Lower lobe of right lung (tissue), 2 donors: ENCODE results near the gene STX10. TPM values are rescaled to one million over a fixed set of nuclear protein-coding genes. Genes with fewer than 3 reads are reported as not detected.
A peak's percentile ranks its signal among the peaks of the same experiment; 100 is the strongest.

Experiments
- ATAC-seq, 2 donors: fragments of 200-7000 bp; cut with Tn5 transposase; one replicate each; pipeline ENCODE4 v1.9.1; 2020 to 2022; ENCODE audit warnings: mild to moderate bottlenecking in 2 of 2, moderate library complexity in 2 of 2
- DNase-seq: peaks from one replicate; pipeline ENCODE4 v3.0.0-alpha.2; 2020
- H3K27ac ChIP-seq: fragments of 200-600 bp; one replicate; pipeline ENCODE4 v1.8.0; 2022
- H3K27me3 ChIP-seq: fragments of 200-600 bp; one replicate; pipeline ENCODE4 v1.8.0; 2022; ENCODE audit warnings: low read depth
- H3K36me3 ChIP-seq: fragments of 200-600 bp; one replicate; pipeline ENCODE4 v1.8.0; 2022; ENCODE audit warnings: mild to moderate bottlenecking
- H3K4me1 ChIP-seq: fragments of 200-600 bp; one replicate; pipeline ENCODE4 v1.8.0; 2022
- H3K4me3 ChIP-seq: fragments of 200-600 bp; one replicate; pipeline ENCODE4 v1.8.0; 2022; ENCODE audit warnings: mild to moderate bottlenecking
- H3K9me3 ChIP-seq: fragments of 200-600 bp; one replicate; pipeline ENCODE4 v1.8.0; 2022
- CTCF ChIP-seq: fragments of 200-600 bp; IDR thresholded peaks from one replicate; pipeline ENCODE4 v1.8.0; 2022; ENCODE audit warnings: antibody characterized with exemption, mild to moderate bottlenecking
- intact Hi-C: fragments of 100-400 bp; cut with DNase I; formaldehyde crosslinking; loops from one replicate; pipeline ENCODE4 v1.11.0; 2022
- total RNA-seq: library from RNA; stranded (reverse); fragmentation: NEBNext Ultra II Directional; extraction: Animal tissue kit (Norgen Biotek cat#: 25700); gene quantifications from one replicate; pipeline ENCODE4 v1.2.1, GENCODE V29; 2021
- donor health status: DM: no; HTN: yes; CAD: no; lungs with severe emphysema.

Gene STX10
- total RNA-seq, 1 donor from 2014 or later, result 82.7 TPM

- peak; percentile 96 for DNase-seq
- Histone ChIP-seq H3K27ac (peak within 1 kb of the TSS; percentile 71), H3K4me3 (peak within 1 kb of the TSS; percentile 84), H3K36me3 (peaks cover 23% of the 10 kb centered on the region), H3K4me1 (peaks cover 39% of the 10 kb centered on the region), H3K9me3 (no peaks in the 10 kb centered on the region), H3K27me3 (no peaks in the 10 kb centered on the region)
- intact Hi-C loops, result no loop called here
- ATAC-seq, result peak; percentile 87 to 89
- no peak for TF ChIP-seq CTCF
Measured at GRCh38 chr19:13116282-13117175, 33.6 kb downstream of the STX10 start, which contains the start of gene TRMT1. Gene TRMT1, minus strand, starts transcription at chr19:13116740. Its CDS starts 341 bp downstream, at chr19:13116399.

GRCh38 chr19:13115936-13116281 is 34.3 kb downstream of the STX10 start:
- Histone ChIP-seq H3K27me3 (no peaks in the 10 kb centered on the region), H3K4me3 (peak overlapping the region; percentile 84)
- intact Hi-C loops, result no loop called here

GRCh38 chr19:13112555-13112954 is 37.6 kb downstream of the STX10 start:
- peaks cover 17% of the 10 kb centered on the region for H3K4me1 ChIP-seq
- H3K4me3 ChIP-seq, result no peak overlapping the region
- peaks cover 36% of the 10 kb centered on the region for H3K36me3 ChIP-seq
- no peak overlapping the region for H3K27ac ChIP-seq
- intact Hi-C loops, result no loop called here
- no peaks in the 10 kb centered on the region for H3K27me3 ChIP-seq
- no peaks in the 10 kb centered on the region for H3K9me3 ChIP-seq
- no peak for TF ChIP-seq CTCF
- peak; percentile 33 for DNase-seq
- ATAC-seq, result no peak

More at GRCh38 chr19:13115936-13116281, 34.3 kb downstream of the STX10 start:
- Histone ChIP-seq H3K27ac (peak overlapping the region; percentile 71), H3K36me3 (peaks cover 19% of the 10 kb centered on the region), H3K4me1 (peaks cover 39% of the 10 kb centered on the region), H3K9me3 (no peaks in the 10 kb centered on the region)
- no peak for TF ChIP-seq CTCF
- DNase-seq (peak; percentile 46), ATAC-seq (no peak)

GRCh38 chr19:13110099-13110610 is 40.0 kb downstream of the STX10 start:
- ATAC-seq, result no peak
- H3K4me3 ChIP-seq, result no peak overlapping the region
- intact Hi-C loops, result no loop called here
- H3K36me3 ChIP-seq, result peaks cover 39% of the 10 kb centered on the region
- DNase-seq, result no peak
- no peaks in the 10 kb centered on the region for H3K27me3 ChIP-seq
- no peaks in the 10 kb centered on the region for H3K9me3 ChIP-seq
- no peak for TF ChIP-seq CTCF
- peaks cover 7% of the 10 kb centered on the region for H3K4me1 ChIP-seq
- H3K27ac ChIP-seq, result no peak overlapping the region

- DNase-seq, result no peak
- H3K4me1 ChIP-seq, result peaks cover 10% of the 10 kb centered on the region
- no peak overlapping the region for H3K27ac ChIP-seq
- H3K9me3 ChIP-seq, result no peaks in the 10 kb centered on the region
- H3K4me3 ChIP-seq, result no peak overlapping the region
- intact Hi-C loops, result no loop called here
- H3K36me3 ChIP-seq, result peaks cover 37% of the 10 kb centered on the region
- ATAC-seq, result no peak
- TF ChIP-seq CTCF, result no peak
- H3K27me3 ChIP-seq, result no peaks in the 10 kb centered on the region
Measured at GRCh38 chr19:13109361-13110098, 40.6 kb downstream of the STX10 start.
